BLaER1 treated with 17β-estradiol and CSF1 and Interleukin-3, amounts not matched to agents 10 nM and 100 nM (cell line): Measurements from ENCODE around the gene RHBDD3.

Experiments
- H3K27ac ChIP-seq, 11 experiments: shearing (Covaris generic); formaldehyde crosslinking; 2 replicates each; pipeline ENCODE4 v1.8.1; 2022
- H3K27me3 ChIP-seq, 11 experiments: shearing (Covaris generic); formaldehyde crosslinking; 2 replicates each; pipeline ENCODE4 v1.8.1; 2022
- H3K36me3 ChIP-seq, 11 experiments: shearing (Covaris generic); formaldehyde crosslinking; 2 replicates each; pipeline ENCODE4 v1.8.1; 2022
- H3K4me1 ChIP-seq, 10 experiments: shearing (Covaris generic); formaldehyde crosslinking; 2 replicates each; pipeline ENCODE4 v1.8.1; 2022
- H3K4me2 ChIP-seq, 11 experiments: shearing (Covaris generic); formaldehyde crosslinking; 2 replicates each; pipeline ENCODE4 v1.8.1; 2022
- H3K4me3 ChIP-seq, 10 experiments: shearing (Covaris generic); formaldehyde crosslinking; 2 replicates each; pipeline ENCODE4 v1.8.1; 2022
- H3K9ac ChIP-seq, 11 experiments: shearing (Covaris generic); formaldehyde crosslinking; 2 replicates each; pipeline ENCODE4 v1.8.1; 2022
- H3K9me3 ChIP-seq, 11 experiments: shearing (Covaris generic); formaldehyde crosslinking; replicated peaks in 1 of 11; 2 replicates each; pipeline ENCODE4 v1.8.1; 2022
- H4K20me1 ChIP-seq, 11 experiments: shearing (Covaris generic); formaldehyde crosslinking; 2 replicates each; pipeline ENCODE4 v1.8.1; 2022
- Cebpa-rat ChIP-seq, 11 experiments: shearing (Covaris generic); IDR thresholded peaks; 2 replicates each; pipeline ENCODE4 v1.8.1; 2022

The RHBDD3 gene

DNA sequence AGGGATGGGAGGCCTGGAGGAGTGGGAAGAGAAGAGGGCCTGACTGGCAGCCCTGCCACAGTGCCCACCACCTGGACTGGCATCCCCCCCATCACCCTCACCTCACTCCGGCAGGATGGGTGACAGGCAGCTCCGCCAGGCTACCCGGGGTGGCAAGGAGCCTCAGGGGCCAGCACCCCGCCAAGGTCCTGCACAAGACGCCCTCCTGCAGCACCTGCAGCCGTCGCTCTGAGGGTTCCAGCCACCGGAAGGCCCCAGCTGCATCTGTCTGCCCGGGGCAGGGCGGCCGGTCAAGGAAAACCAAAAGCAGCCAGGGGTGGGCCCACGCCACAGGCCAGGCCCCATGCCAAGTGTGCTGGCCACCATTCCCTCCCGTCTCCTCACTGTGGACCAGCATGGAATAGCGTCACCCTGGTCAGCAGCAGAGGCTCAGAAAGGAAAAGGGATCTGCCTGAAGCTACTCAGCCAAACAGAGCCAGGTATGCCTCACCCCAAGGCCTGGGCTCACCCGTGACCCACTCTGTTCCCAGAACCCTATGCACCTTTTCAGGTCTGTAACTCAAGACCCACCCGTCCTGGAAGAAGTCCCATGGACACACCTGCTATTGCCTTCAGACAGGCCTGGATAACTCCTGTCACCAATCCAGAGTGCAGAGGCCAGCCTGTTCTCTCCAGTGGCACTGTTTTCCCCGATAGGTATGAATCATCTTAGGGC is 7.0 kb downstream of the RHBDD3 start:
- Histone ChIP-seq H4K20me1 (peaks cover 0 to 54% (median 39%) of the 10 kb centered on the region in 11 experiments; a peak in 19 of 22 replicates), H3K27me3 (no peaks in the 10 kb centered on the region), H3K9ac (no peak overlapping the region), H3K9me3 (no peaks in the 10 kb centered on the region), H3K4me3 (no peak overlapping the region), H3K27ac (no peak overlapping the region), H3K4me1 (peaks cover 12 to 39% (median 30%) of the 10 kb centered on the region in 10 experiments), H3K4me2 (peak overlapping the region in 1 of 11 experiments; percentile 20; a peak in 1 of 22 replicates), H3K36me3 (peaks cover 15 to 40% (median 26%) of the 10 kb centered on the region in 11 experiments; a peak in 21 of 22 replicates)
- TF ChIP-seq Cebpa-rat (IDR thresholded peaks at IDR 0.05) = no peak

- no peak overlapping the region for H3K9ac ChIP-seq
- no peak for TF ChIP-seq Cebpa-rat (IDR thresholded peaks at IDR 0.05)
- no peaks in the 10 kb centered on the region for H3K9me3 ChIP-seq
- H3K4me3 ChIP-seq = no peak overlapping the region
- peaks cover 9 to 34% (median 19%) of the 10 kb centered on the region in 11 experiments; a peak in 21 of 22 replicates for H3K36me3 ChIP-seq
- H3K27me3 ChIP-seq = no peaks in the 10 kb centered on the region
- peaks cover 0 to 54% (median 37%) of the 10 kb centered on the region in 11 experiments; a peak in 19 of 22 replicates for H4K20me1 ChIP-seq
- no peak overlapping the region for H3K27ac ChIP-seq
- H3K4me2 ChIP-seq = peak overlapping the region in 1 of 11 experiments; percentile 20; a peak in 1 of 22 replicates
- H3K4me1 ChIP-seq = peaks cover 12 to 32% (median 24%) of the 10 kb centered on the region in 10 experiments
These were observed 7.7 kb downstream of the RHBDD3 start for GRCh38 chr22:29260031-29260560.

- Histone ChIP-seq H3K9me3 (no peaks in the 10 kb centered on the region), H3K36me3 (peaks cover 4 to 29% (median 14%) of the 10 kb centered on the region in 11 experiments; a peak in 20 of 22 replicates), H3K4me3 (no peak overlapping the region), H3K4me2 (no peak overlapping the region), H3K4me1 (peaks cover 10 to 31% (median 23%) of the 10 kb centered on the region in 10 experiments), H3K27me3 (no peaks in the 10 kb centered on the region), H3K27ac (no peak overlapping the region), H4K20me1 (peaks cover 0 to 53% (median 37%) of the 10 kb centered on the region in 11 experiments; a peak in 19 of 22 replicates), H3K9ac (no peak overlapping the region)
- no peak for TF ChIP-seq Cebpa-rat (IDR thresholded peaks at IDR 0.05)
These were observed 8.4 kb downstream of the RHBDD3 start for GRCh38 chr22:29259253-29259899.

DNA sequence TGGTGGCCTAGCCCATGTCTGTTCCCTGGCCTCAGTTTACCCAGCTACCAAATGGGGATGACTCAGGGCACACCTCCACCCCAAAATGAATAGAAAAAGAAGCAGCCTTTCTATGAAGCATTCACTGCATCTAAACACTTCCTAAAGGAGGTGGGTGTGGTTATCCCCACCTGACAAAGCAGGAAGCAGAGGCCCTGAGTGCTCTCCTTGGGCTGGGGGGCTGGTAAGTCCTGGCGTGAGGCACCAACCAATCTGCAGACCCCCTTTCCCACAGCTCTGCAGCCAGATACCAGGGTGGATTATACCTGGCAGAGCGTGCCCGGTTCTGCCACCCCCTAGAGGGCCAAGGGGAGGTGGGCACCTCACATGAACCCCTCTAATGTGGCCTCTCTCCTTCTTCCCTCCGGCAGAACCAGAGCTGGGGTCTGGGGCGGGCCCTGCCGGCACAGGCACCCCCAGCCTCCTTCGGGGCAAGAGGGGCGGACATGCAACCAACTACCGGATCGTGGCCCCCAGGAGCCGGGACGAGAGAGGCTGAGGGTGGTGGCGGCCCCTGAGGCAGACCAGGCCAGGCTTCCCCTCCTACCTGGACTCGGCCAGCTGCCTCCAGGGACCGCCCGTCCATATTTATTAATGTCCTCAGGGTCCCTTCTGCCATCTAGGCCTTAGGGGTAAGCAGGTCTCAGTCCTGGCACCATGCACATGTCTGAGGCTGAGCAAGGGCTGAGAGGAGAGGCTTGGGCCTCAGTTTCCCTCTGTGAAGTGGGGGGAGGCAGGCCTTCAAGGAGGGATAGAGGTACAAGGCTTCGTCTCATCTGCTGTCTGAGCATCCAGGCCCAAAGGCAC is 9.2 kb downstream of the RHBDD3 start:
- Histone ChIP-seq H3K36me3 (peaks cover 0 to 21% (median 8%) of the 10 kb centered on the region in 11 experiments; a peak in 11 of 22 replicates), H3K27ac (no peak overlapping the region), H3K9ac (no peak overlapping the region), H3K9me3 (no peaks in the 10 kb centered on the region), H3K4me3 (no peak overlapping the region), H3K4me2 (no peak overlapping the region), H4K20me1 (peaks cover 0 to 45% (median 31%) of the 10 kb centered on the region in 11 experiments; a peak in 19 of 22 replicates), H3K4me1 (peaks cover 2 to 28% (median 16%) of the 10 kb centered on the region in 10 experiments), H3K27me3 (no peaks in the 10 kb centered on the region)
- TF ChIP-seq Cebpa-rat (IDR thresholded peaks at IDR 0.05) = no peak

DNA sequence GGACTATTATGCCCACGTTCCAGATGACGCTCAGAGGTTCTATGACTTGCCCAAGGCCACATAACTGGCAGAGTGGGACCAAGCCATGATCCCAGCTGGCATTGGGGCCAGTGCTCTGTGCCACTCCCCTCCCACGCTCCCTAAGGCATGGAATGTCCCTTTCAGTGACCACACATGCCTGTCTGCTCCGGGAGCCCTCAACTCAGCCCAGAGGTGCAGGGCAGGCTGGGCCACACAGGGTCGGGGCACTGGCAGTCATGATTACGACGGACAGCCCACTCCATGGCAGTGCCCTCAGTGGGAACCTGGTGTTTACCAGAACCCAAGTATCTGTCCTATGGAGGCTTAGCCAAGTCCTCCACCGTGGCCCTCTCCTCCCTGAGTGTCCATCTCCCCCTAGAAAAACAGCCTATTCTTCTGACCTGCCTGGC is 10.0 kb downstream of the RHBDD3 start:
- Histone ChIP-seq H4K20me1 (peaks cover 0 to 43% (median 23%) of the 10 kb centered on the region in 11 experiments; a peak in 15 of 22 replicates), H3K27me3 (no peaks in the 10 kb centered on the region), H3K36me3 (peaks cover 0 to 20% (median 8%) of the 10 kb centered on the region in 11 experiments; a peak in 10 of 22 replicates), H3K27ac (no peak overlapping the region), H3K4me1 (peaks cover 0 to 19% (median 8%) of the 10 kb centered on the region in 10 experiments; a peak in 13 of 20 replicates), H3K9ac (no peak overlapping the region), H3K9me3 (no peaks in the 10 kb centered on the region), H3K4me2 (no peak overlapping the region), H3K4me3 (no peak overlapping the region)
- TF ChIP-seq Cebpa-rat (IDR thresholded peaks at IDR 0.05) = no peak

GRCh38 chr22:29256606-29257325 is 11.0 kb downstream of the RHBDD3 start:
- TF ChIP-seq Cebpa-rat (IDR thresholded peaks at IDR 0.05) = no peak
- peaks cover 0 to 20% (median 8%) of the 10 kb centered on the region in 11 experiments; a peak in 10 of 22 replicates for H3K36me3 ChIP-seq
- H3K27me3 ChIP-seq = no peaks in the 10 kb centered on the region
- H3K4me2 ChIP-seq = no peak overlapping the region
- H4K20me1 ChIP-seq = peaks cover 0 to 42% (median 20%) of the 10 kb centered on the region in 11 experiments; a peak in 14 of 22 replicates
- H3K4me1 ChIP-seq = peaks cover 0 to 17% (median 6%) of the 10 kb centered on the region in 10 experiments; a peak in 9 of 20 replicates
- H3K4me3 ChIP-seq = no peak overlapping the region
- H3K9ac ChIP-seq = no peak overlapping the region
- H3K9me3 ChIP-seq = no peaks in the 10 kb centered on the region
- H3K27ac ChIP-seq = no peak overlapping the region

DNA sequence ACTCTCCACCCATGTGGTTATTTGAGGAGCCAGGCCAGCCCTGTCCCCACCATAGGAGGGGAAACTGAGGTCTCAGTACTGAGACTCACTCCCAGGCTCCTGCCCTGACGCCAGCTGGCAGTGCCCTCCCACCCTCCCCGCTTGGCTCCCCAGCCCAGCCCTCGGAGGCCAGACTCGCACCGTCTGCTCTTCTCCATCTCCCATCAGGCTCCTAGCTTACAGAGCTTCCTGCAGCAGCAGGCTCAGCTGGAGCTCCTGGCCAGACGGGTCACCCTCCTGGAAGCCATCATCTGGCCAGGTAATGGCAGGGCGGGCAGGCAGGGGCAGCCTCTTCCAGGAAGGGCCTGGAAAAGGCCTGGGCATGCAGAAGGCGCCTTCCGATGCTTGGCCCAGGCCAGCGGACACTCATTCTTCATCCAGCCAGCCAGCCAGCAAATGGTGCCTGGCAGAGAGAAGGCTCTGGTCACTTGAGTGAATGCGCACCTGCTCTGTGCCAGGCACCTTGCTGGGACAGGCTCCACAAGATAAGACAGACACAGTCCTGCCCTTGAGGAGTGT is 12.6 kb downstream of the RHBDD3 start:
- no peak for TF ChIP-seq Cebpa-rat (IDR thresholded peaks at IDR 0.05)
- peaks cover 0 to 11% (median 6%) of the 10 kb centered on the region in 10 experiments; a peak in 9 of 20 replicates for H3K4me1 ChIP-seq

More for the DNA sequence above, 12.6 kb downstream of the RHBDD3 start:
- Histone ChIP-seq H3K9me3 (no peaks in the 10 kb centered on the region), H3K27me3 (no peaks in the 10 kb centered on the region), H3K4me3 (no peak overlapping the region), H3K36me3 (peaks cover 0 to 13% (median 5%) of the 10 kb centered on the region in 11 experiments; a peak in 8 of 22 replicates), H3K4me2 (no peak overlapping the region), H4K20me1 (peaks cover 0 to 25% (median 7%) of the 10 kb centered on the region in 11 experiments; a peak in 11 of 22 replicates), H3K27ac (no peak overlapping the region), H3K9ac (no peak overlapping the region)
